ENCODE measurements around the gene HNF4A.
"Not testable (repeated sequence)": the region's sequence is repeated elsewhere in the genome, so short reads cannot be mapped to it uniquely, and the experiment has no call there.

HNF4A gene

DNA sequence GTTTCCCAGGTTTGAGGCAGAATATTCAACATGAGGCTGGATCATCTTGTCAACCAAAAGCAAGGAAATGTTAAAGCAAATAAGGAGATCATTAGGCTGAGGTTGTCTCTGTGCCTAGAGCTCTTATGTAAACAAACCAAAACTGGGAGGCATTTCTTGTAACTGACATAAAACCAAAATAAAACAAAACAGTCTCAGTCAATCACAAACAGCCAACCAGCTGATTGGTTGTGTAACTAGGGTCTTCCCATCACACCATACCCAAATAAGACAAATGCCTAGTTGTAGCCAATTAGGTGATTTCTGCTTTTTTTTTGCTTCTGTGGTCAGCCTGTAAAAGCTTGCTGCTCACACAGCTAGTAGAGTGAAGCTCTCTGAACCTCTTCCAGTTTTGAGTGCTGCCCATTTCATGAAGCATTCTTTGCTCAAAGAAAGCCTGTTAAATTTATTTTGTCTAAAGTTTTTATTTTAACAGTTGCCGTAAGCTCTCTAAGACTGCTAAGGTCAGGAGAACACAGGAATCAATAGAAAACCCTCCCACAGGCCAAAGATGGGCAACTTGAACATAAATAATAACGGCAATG, 35.6 kb upstream of the HNF4A start:
- no peak overlapping the region for H3K23ac ChIP-seq (ENCODE audit: low read length)
- H2AK5ac ChIP-seq (ENCODE audit: low read length): no peak overlapping the region
- H3K79me1 ChIP-seq (ENCODE audit: low read length): no peaks in the 10 kb centered on the region
- no peak overlapping the region for H2BK120ac ChIP-seq (ENCODE audit: low read depth, low read length)
- H3K4ac ChIP-seq (ENCODE audit: low read depth, low read length): no peak overlapping the region
- H3K9ac ChIP-seq (ENCODE audit: low read length): no peak overlapping the region
- H3K27ac ChIP-seq (ENCODE audit: low read depth, low read length): no peak overlapping the region
- no peak overlapping the region for H2BK5ac ChIP-seq (ENCODE audit: low read length)
- no peak overlapping the region for H3K4me3 ChIP-seq (ENCODE audit: low read length)
- no peak for DNase-seq
- no peak overlapping the region for H2BK15ac ChIP-seq (replicated peaks; ENCODE audit: low read depth)
- H3K18ac ChIP-seq (ENCODE audit: low read length): no peak overlapping the region
- H3K56ac ChIP-seq (ENCODE audit: low read length): no peak overlapping the region
- no peak overlapping the region for H3K4me2 ChIP-seq (ENCODE audit: low read length)
- WGBS (ENCODE audit: extremely low coverage, insufficient coverage, low lambda C conversion rate): no CpG with 5 or more reads among the region's 2 CpGs
- no peak overlapping the region for H4K8ac ChIP-seq (ENCODE audit: low read depth, low read length)
- H4K5ac ChIP-seq (ENCODE audit: low read length): no peak overlapping the region
- no peaks in the 10 kb centered on the region for H3K79me2 ChIP-seq (ENCODE audit: control insufficient read depth, insufficient read depth, low read length)
- no peaks in the 10 kb centered on the region for H3K36me3 ChIP-seq (ENCODE audit: control insufficient read depth, insufficient read depth, low read length)
- H3K27me3 ChIP-seq (ENCODE audit: insufficient read depth, low read length, poor library complexity): no peaks in the 10 kb centered on the region
- peaks cover 2% of the 10 kb centered on the region for H3K4me1 ChIP-seq (ENCODE audit: control insufficient read depth, low read depth, low read length)

DNA sequence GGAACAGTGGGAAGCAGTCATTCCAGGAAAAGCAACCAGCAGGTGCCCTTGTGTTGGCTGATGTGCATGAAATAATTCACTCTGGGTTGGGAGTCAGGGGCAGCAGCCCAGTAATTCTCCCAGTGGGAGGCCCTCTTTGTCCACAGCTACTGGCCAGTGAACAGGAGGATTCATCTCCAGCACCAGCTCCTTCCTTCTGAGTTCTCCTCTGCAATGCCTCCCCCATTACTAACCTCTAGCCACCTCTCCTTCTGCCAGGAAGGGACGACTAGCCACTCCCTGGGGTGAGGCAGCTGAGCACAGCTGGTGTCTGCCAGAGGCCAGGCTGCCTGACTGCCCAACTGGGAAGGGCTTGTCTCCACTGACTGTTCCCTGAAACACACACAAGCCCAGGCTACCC, 31.2 kb upstream of the HNF4A start:
- H3K36me3 ChIP-seq (ENCODE audit: control insufficient read depth, insufficient read depth, low read length): no peaks in the 10 kb centered on the region
- no peak overlapping the region for H3K23ac ChIP-seq (ENCODE audit: low read length)
- no peak overlapping the region for H3K18ac ChIP-seq (ENCODE audit: low read length)
- no peaks in the 10 kb centered on the region for H3K27me3 ChIP-seq (ENCODE audit: insufficient read depth, low read length, poor library complexity)
- H3K79me1 ChIP-seq (ENCODE audit: low read length): no peaks in the 10 kb centered on the region
- no peak overlapping the region for H3K27ac ChIP-seq (ENCODE audit: low read depth, low read length)
- no CpG with 5 or more reads among the region's 1 CpG for WGBS (ENCODE audit: extremely low coverage, insufficient coverage, low lambda C conversion rate)
- no peaks in the 10 kb centered on the region for H3K79me2 ChIP-seq (ENCODE audit: control insufficient read depth, insufficient read depth, low read length)
- no peak overlapping the region for H3K4me3 ChIP-seq (ENCODE audit: low read length)
- H3K4ac ChIP-seq (ENCODE audit: low read depth, low read length): no peak overlapping the region
- H2BK5ac ChIP-seq (ENCODE audit: low read length): peak overlapping the region; percentile 23
- H3K9ac ChIP-seq (ENCODE audit: low read length): no peak overlapping the region
- no peak for DNase-seq
- H2BK15ac ChIP-seq (replicated peaks; ENCODE audit: low read depth): no peak overlapping the region
- H4K5ac ChIP-seq (ENCODE audit: low read length): no peak overlapping the region
- no peak overlapping the region for H4K8ac ChIP-seq (ENCODE audit: low read depth, low read length)
- no peak overlapping the region for H2BK120ac ChIP-seq (ENCODE audit: low read depth, low read length)
- H3K56ac ChIP-seq (ENCODE audit: low read length): peak overlapping the region; percentile 60
- H3K4me1 ChIP-seq (ENCODE audit: control insufficient read depth, low read depth, low read length): peaks cover 2% of the 10 kb centered on the region
- no peak overlapping the region for H3K4me2 ChIP-seq (ENCODE audit: low read length)
- no peak overlapping the region for H2AK5ac ChIP-seq (ENCODE audit: low read length)

DNA sequence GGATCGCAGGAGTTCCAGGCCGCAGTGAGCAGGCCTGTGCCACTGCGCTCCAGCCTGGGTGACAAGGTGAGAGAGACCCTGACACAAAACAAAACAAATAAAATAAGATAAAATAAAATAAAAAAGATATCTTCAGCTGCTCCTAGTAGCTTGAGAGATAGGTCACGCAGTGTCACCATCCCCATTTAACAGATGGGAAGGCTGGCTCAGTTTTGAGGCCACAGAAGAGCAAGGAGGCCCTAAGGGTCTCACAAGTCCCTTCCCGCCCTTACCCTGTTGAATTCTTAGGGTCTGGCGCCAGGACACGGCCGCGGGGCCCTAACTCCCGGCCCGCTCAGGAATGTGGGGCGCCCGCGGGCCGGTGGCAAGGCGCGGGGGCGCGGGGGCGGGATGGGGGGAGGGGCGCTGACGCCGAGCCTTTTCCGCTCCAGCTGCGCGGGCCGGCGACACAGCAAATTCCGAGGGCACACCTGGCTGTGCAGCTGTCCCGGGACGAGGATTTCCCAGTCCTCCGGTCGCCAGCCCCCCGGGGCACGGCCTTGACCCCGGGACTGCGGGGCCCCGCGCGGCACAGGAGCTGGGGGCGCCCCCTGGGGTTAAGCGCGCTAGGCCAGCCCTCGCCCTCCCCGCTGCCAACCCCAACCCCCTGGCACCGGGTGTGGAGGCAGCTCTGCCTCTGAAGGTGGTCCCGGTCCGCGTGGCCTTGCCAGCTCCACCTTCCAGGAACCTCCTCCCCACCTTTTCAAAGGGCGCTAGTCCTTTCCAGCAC, 28.9 kb upstream of the HNF4A start:
- H2BK120ac ChIP-seq (ENCODE audit: low read depth, low read length): no peak overlapping the region
- H3K9ac ChIP-seq (ENCODE audit: low read length): peak overlapping the region; percentile 31
- peak overlapping the region; percentile 63 for H3K18ac ChIP-seq (ENCODE audit: low read length)
- H3K27ac ChIP-seq (ENCODE audit: low read depth, low read length): no peak overlapping the region
- H3K79me1 ChIP-seq (ENCODE audit: low read length): no peaks in the 10 kb centered on the region
- no peak overlapping the region for H2AK5ac ChIP-seq (ENCODE audit: low read length)
- H3K4me1 ChIP-seq (ENCODE audit: control insufficient read depth, low read depth, low read length): peaks cover 2% of the 10 kb centered on the region
- H3K27me3 ChIP-seq (ENCODE audit: insufficient read depth, low read length, poor library complexity): no peaks in the 10 kb centered on the region
- H3K56ac ChIP-seq (ENCODE audit: low read length): peak overlapping the region; percentile 74
- H3K4me3 ChIP-seq (ENCODE audit: low read length): no peak overlapping the region
- no peaks in the 10 kb centered on the region for H3K79me2 ChIP-seq (ENCODE audit: control insufficient read depth, insufficient read depth, low read length)
- H3K4me2 ChIP-seq (ENCODE audit: low read length): peak overlapping the region; percentile 6
- H3K4ac ChIP-seq (ENCODE audit: low read depth, low read length): peak overlapping the region; percentile 82
- no peak overlapping the region for H4K5ac ChIP-seq (ENCODE audit: low read length)
- DNase-seq: peak; percentile 27
- H2BK5ac ChIP-seq (ENCODE audit: low read length): no peak overlapping the region
- no peaks in the 10 kb centered on the region for H3K36me3 ChIP-seq (ENCODE audit: control insufficient read depth, insufficient read depth, low read length)
- H2BK15ac ChIP-seq (replicated peaks; ENCODE audit: low read depth): no peak overlapping the region
- H3K23ac ChIP-seq (ENCODE audit: low read length): peak overlapping the region; percentile 37
- H4K8ac ChIP-seq (ENCODE audit: low read depth, low read length): peak overlapping the region; percentile 28
- no CpG with 5 or more reads among the region's 50 CpGs for WGBS (ENCODE audit: extremely low coverage, insufficient coverage, low lambda C conversion rate)

DNA sequence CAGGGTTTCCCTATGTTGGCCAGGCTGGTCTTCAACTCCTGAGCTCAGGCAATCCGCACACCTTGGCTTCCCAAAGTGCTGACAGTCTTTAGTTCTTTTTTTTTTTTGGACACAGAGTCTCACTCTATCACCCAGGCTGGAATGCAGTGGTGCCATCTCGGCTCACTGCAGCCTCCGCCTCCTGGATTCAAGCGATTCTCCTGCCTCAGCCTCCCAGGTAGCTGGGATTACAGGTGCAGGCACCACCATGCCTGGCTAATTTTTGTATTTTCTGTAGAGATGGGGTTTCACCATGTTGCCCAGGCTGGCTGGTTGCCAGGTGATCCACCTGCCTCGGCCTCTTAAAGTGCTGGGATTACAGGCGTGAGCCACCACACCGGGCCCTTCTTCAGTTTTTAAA, 27.8 kb upstream of the HNF4A start:
- H4K8ac ChIP-seq (ENCODE audit: low read depth, low read length); H3K4me3 ChIP-seq (ENCODE audit: low read length); H2BK15ac ChIP-seq (replicated peaks; ENCODE audit: low read depth); H3K9ac ChIP-seq (ENCODE audit: low read length); H3K4me1 ChIP-seq (ENCODE audit: control insufficient read depth, low read depth, low read length); H3K27me3 ChIP-seq (ENCODE audit: insufficient read depth, low read length, poor library complexity); H4K5ac ChIP-seq (ENCODE audit: low read length); H3K27ac ChIP-seq (ENCODE audit: low read depth, low read length); H3K79me2 ChIP-seq (ENCODE audit: control insufficient read depth, insufficient read depth, low read length); H2BK120ac ChIP-seq (ENCODE audit: low read depth, low read length); H2AK5ac ChIP-seq (ENCODE audit: low read length); H3K4me2 ChIP-seq (ENCODE audit: low read length); H3K79me1 ChIP-seq (ENCODE audit: low read length); H3K36me3 ChIP-seq (ENCODE audit: control insufficient read depth, insufficient read depth, low read length); H3K18ac ChIP-seq (ENCODE audit: low read length); DNase-seq; H2BK5ac ChIP-seq (ENCODE audit: low read length); H3K4ac ChIP-seq (ENCODE audit: low read depth, low read length); H3K23ac ChIP-seq (ENCODE audit: low read length); H3K56ac ChIP-seq (ENCODE audit: low read length): not testable (repeated sequence)
- no CpG with 5 or more reads among the region's 7 CpGs for WGBS (ENCODE audit: extremely low coverage, insufficient coverage, low lambda C conversion rate)

DNA sequence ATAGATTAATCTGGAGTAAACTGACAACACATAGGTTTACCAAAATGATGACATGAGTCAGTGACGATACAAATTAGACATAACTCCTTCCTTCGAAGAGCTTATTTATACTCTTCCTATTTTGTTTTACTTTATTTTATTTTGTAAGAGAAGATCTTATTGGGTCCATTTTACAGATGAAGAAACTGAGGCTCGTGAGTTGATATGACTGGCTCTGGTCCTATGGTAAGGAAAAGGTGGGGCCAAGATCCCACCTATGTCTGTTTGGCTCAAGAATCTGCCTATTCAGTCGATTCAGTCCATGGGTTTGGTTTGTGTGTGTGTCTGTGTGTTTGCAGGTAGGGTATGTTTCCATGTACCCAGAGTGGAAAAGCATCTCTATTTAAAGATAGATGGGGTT, 27.1 kb upstream of the HNF4A start:
- Histone ChIP-seq H2AK5ac (ENCODE audit: low read length) (no peak overlapping the region), H3K4me1 (ENCODE audit: control insufficient read depth, low read depth, low read length) (peaks cover 2% of the 10 kb centered on the region), H3K4me3 (ENCODE audit: low read length) (no peak overlapping the region), H3K18ac (ENCODE audit: low read length) (no peak overlapping the region), H3K23ac (ENCODE audit: low read length) (no peak overlapping the region), H3K56ac (ENCODE audit: low read length) (no peak overlapping the region), H2BK15ac (replicated peaks; ENCODE audit: low read depth) (no peak overlapping the region), H4K8ac (ENCODE audit: low read depth, low read length) (no peak overlapping the region), H3K4ac (ENCODE audit: low read depth, low read length) (no peak overlapping the region), H2BK120ac (ENCODE audit: low read depth, low read length) (no peak overlapping the region), H4K5ac (ENCODE audit: low read length) (no peak overlapping the region), H3K9ac (ENCODE audit: low read length) (no peak overlapping the region), H3K27ac (ENCODE audit: low read depth, low read length) (no peak overlapping the region), H3K79me1 (ENCODE audit: low read length) (no peaks in the 10 kb centered on the region), H3K27me3 (ENCODE audit: insufficient read depth, low read length, poor library complexity) (no peaks in the 10 kb centered on the region), H2BK5ac (ENCODE audit: low read length) (no peak overlapping the region), H3K79me2 (ENCODE audit: control insufficient read depth, insufficient read depth, low read length) (no peaks in the 10 kb centered on the region), H3K4me2 (ENCODE audit: low read length) (no peak overlapping the region), H3K36me3 (ENCODE audit: control insufficient read depth, insufficient read depth, low read length) (no peaks in the 10 kb centered on the region)
- no CpG with 5 or more reads among the region's 4 CpGs for WGBS (ENCODE audit: extremely low coverage, insufficient coverage, low lambda C conversion rate)
- no peak for DNase-seq
